GM18517 (cell line): ENCODE results near the gene PDE4B.

Source experiments
- ATAC-seq: cut with Tn5 transposase; IDR thresholded peaks from one replicate; pipeline ENCODE4 v1.9.1; 2021; ENCODE audit warnings: mild to moderate bottlenecking, moderate library complexity; ENCODE audit not compliant: unreplicated experiment

Gene PDE4B

GRCh38 chr1:66350001-66350547, 557.4 kb downstream of the PDE4B start:
- peak; percentile 63 for ATAC-seq

DNA sequence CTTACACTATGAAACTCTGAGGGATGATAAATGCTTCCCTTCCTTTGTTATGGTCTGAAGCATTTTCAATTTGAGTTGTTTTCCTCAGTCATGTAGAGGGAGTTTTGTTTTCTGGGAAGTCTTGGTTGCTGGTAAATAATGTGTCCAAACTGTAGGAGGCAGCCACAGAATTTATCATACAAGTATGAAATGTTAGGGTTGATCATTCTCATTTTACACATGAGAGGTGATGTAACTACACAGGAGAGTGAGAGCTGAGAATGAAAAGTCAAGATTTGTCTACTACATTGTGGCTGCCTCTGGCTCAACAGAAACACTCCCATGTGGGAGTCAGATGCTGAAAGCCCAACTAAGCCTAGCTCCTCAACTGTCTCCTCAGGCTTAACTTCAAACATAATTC, 558.8 kb downstream of the PDE4B start:
- no peak for ATAC-seq

- ATAC-seq, result peak; percentile 36
These were observed 559.2 kb downstream of the PDE4B start for GRCh38 chr1:66351913-66352312.

- no peak for ATAC-seq
These were observed 560.1 kb downstream of the PDE4B start for GRCh38 chr1:66352792-66353191.

DNA sequence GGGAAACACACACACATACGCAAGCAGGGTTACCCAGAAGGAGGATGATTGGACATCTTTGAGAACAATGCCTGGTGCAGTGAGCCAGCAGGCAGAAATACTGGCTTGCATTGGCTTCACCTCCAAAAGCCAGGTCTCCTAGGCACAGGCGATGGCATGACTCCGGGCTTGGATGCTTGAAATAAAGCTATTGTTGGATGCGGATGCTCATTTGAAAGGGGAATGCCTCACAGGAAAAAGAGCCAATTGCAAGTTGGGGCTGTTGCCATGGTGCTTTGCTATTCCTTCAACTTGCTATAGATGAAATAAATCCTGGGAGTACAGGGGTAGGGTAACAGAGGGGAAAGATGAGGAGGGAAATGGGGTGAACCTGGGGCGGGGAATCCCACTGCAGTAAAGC, 560.6 kb downstream of the PDE4B start:
- ATAC-seq, result no peak

- ATAC-seq, result no peak
These were observed 561.9 kb downstream of the PDE4B start for GRCh38 chr1:66354311-66355201.

- ATAC-seq, result no peak
These were observed 563.1 kb downstream of the PDE4B start for GRCh38 chr1:66355756-66356155.

GRCh38 chr1:66356605-66357004, 563.9 kb downstream of the PDE4B start:
- ATAC-seq, result no peak

DNA sequence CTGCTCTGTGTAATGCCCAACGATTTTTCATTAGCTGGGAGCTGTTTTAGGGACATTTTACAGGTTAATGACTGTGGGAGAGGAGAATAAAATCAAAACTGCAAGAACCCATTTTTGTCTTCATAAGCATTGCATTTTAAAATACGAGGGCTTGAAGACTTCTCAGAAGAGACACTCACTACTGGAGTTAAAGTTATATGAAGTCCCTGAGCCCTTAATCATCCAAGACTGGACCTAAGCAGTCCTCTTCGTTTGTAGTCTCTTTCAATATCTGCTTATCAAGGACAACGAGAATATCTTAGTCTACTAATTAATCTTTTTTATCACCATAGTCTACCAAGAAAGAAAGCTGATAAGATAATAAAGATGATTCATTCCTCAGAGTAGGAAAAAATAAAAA, 564.3 kb downstream of the PDE4B start:
- no peak for ATAC-seq

GRCh38 chr1:66357478-66358197, 564.9 kb downstream of the PDE4B start:
- no peak for ATAC-seq

DNA sequence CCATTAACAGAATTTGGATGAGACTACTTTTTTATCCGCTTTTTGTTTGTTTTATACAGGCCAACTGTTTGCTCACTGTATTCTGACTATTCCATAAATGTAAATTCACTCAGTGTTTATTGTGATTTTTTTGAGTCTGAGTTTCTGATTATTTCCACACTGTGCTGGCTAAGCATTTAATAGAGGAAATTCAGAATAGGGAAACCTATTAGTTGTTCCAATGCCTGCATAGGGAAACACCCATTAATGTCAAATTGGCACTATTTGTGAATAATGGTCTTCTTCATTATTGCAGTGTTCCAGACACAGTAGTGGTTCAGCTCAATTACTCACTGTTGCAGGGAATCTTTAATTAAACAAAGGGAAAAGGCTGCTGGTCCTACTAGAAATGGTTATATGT, 566.6 kb downstream of the PDE4B start:
- no peak for ATAC-seq

- no peak for ATAC-seq
These were observed 567.1 kb downstream of the PDE4B start for GRCh38 chr1:66359815-66360214.

DNA sequence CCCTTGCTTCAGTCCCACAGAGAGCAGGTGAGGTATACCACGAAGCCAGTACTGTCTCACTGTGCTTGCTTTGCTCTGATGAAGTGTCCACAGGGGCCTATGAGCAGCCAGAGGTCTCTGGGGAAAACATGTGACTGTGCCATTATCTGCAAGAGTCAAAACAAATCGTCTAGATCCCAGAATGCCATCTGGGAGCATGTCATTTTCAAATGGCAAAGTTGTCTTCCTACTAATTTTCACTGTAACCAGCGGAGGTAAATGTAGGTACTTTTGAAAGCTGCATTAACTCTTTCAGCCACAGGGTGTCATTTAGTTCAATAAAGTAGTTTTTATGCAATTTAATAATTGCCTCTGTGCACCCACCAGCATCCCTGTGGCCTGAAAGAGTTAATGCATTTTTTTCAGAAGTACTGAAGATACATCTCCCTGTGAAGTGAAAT, 567.6 kb downstream of the PDE4B start:
- no peak for ATAC-seq

DNA sequence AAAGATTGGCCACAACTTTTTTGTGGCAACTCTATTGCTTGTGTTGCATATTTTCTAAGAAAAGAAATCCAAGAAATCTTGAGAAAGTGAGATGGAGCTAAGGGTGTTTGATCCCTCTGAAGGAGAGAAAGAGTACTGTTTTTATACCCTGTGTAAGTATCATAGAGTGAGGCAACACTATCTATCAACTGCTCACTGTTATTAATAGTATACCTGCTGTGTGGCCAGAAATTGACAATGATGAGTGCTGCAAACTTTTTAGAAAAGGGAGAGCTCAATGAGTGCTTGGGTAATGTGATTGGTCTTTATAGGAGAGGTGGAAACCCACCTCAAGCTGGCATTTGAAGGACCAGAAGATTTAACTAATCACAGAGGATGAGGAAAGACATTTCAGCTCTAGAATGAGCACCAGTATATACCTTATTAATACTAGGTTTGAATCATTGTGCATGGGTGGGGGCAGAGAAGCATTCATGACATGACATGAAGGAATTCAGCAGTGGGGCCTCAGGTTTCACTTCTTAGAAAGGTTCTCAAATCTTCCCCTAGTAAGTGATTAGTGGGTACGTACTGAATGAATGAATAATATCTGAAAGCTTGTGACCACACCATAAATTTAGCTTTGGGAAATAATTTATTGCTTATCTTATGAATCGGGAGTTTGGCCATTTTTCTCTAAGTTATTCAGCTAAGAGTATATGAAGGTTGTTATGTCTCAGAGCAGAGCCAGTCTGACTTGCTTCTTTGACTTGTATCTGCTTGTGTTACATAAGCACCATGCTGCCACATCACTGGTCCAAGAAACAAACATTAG, 572.1 kb downstream of the PDE4B start:
- peak; percentile 67 for ATAC-seq

DNA sequence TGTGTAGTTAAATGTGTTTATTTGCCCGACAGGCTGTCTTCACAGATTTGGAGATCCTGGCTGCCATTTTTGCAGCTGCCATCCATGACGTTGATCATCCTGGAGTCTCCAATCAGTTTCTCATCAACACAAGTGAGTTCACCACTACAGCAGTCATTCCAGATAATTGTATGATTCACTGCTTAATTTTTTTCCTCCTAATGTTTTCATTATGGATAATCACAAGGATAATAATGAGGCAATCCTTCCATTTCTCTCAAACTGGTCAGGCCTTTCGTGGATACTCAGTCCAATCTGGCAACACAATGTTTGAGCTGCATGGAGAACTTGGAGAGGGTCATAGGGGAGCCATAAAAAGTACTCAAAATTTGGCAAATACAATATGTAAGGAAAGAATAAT, 572.9 kb downstream of the PDE4B start:
- ATAC-seq, result no peak

GRCh38 chr1:66366634-66367033, 573.9 kb downstream of the PDE4B start:
- ATAC-seq, result no peak

- ATAC-seq, result no peak
These were observed 574.7 kb downstream of the PDE4B start for GRCh38 chr1:66367369-66367768.

DNA sequence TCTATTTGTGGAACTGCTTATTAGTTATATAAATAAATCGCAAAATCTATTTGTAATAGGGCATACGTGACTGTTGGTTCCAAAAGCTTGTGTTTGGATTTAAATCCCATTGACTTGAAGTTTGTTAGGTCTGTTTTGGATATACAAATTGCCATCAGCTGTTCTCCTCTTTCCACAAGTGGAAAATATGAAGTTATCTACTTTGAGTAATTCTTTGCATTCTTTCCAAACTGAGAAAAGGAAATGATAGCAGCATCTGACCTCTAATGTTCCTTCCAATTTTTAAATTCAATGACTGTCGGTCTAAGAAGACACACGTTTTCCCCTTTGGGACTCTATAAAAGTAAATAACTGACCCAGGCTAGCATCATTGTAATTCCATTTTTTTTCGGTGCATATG, 575.6 kb downstream of the PDE4B start:
- ATAC-seq, result no peak

DNA sequence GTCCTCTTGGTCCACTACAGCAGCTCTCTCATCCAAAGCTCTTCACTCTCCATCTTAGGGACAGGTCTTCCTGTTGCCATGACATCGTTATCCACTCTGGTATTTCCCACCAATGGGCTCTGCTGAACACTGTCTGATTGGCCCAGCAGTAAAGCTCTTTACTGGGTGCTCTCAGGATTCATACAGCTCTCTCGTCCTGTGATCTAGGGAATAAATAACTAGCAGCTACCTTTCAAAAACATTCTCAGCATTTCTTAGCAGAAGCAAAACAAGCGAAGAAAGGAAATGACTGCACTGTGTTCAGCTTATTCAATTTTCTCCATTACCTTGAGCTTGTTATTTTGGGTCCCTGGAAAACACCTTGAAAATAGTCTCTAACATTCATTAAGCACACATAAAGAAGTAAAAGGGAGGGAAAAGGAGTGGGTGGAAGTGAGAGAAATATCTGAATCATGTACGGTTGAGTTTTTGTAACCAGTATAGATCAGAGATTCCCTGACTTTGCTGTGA, 577.8 kb downstream of the PDE4B start:
- ATAC-seq, result no peak

DNA sequence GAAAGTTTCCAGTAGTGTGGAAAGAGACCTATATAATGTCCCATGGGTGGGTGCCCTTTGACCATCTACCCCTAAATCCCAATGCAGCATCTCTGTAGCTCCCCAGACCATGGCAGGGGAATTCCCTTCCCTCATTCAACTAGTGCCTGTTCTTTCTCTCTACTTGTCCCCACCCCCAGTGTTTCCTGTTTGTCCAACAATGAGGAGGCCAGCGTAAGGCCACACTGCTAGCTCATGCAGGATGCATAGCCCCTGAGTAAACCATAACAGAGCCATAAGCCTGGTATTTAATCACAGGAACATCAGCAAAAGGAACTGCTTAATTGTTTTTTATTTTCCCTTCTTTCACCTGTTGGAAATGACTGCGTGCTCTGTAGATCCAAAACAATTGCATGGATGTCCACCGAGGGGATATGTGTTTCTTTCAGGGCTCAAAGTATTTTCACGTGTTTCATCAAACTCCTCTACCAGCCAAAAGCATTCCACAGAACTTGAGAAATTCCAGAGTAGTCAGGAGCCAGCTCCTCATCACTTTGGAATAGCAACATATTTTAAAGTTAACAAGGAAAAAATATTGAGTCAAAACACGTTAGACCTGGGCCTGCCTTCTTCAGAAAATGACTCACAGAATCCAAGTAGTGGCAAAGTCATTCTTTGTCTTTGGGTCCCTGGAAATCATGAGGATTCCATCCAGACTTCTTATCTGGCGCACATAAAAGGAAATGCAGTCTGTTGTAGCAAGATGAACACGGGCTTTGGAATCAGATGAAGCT, 578.7 kb downstream of the PDE4B start:
- no peak for ATAC-seq
